ENCODE results near the gene KCNQ4.

DNA sequence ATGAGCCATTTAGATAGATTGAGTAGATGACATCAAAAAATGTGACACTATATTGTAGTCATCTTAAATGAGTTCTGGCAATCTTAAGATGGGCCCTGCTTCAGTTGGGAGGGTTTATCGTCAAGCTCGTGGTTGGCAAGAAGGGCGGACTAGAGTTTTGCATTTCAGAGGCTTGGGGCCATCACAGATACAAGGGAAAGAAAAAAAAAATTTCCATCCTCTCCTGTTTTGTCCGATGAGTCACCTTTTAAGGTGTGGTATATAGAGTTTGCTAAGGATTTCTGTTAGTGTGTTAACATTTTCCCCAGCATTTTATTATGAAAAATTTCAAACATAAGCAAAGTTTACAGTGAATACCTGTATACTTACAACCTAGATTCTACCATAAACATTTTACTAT lies 31.8 kb upstream of the KCNQ4 start:
- TF ChIP-seq EZH2 (IDR thresholded peaks at IDR 0.05; ENCODE audit: borderline replicate concordance, low read depth, low read length, severe bottlenecking): no peak
- TF ChIP-seq CTCF (IDR thresholded peaks at IDR 0.05; ENCODE audit: borderline replicate concordance, extremely low read depth, low read length, poor library complexity, severe bottlenecking): no peak

Data from DND-41 (cell line).